H1 (cell line): ENCODE results near the gene ALAS1. TPM values are rescaled to one million over a fixed set of nuclear protein-coding genes. Genes with fewer than 3 reads are reported as not detected.

Source experiments
- BRCA1 ChIP-seq: IDR thresholded peaks from 2 replicates; pipeline ENCODE4 v1.6.1; 2012; ENCODE audit warnings: low read depth, low read length, improper control_type of control experiment
- CHD1 ChIP-seq: IDR thresholded peaks from 2 replicates; pipeline ENCODE4 v1.6.1; 2012; ENCODE audit warnings: low read depth, low read length, improper control_type of control experiment
- CTBP2 ChIP-seq: IDR thresholded peaks from 2 replicates; pipeline ENCODE4 v1.7.0; 2011; ENCODE audit warnings: borderline replicate concordance, mild to moderate bottlenecking, moderate library complexity, mixed read lengths, low read length; ENCODE audit not compliant: insufficient read depth, insufficient read length
- NANOG ChIP-seq: IDR thresholded peaks from 2 replicates; pipeline ENCODE4 v1.6.1; 2011; ENCODE audit warnings: low read length, low read depth, mild to moderate bottlenecking, inconsistent platforms; ENCODE audit not compliant: insufficient read depth, poor library complexity, severe bottlenecking
- SP2 ChIP-seq: IDR thresholded peaks from 2 replicates; pipeline ENCODE4 v1.6.1; 2012; ENCODE audit warnings: mild to moderate bottlenecking, low read length, inconsistent platforms
- USF2 ChIP-seq: IDR thresholded peaks from 2 replicates; pipeline ENCODE4 v1.6.1; 2011; ENCODE audit warnings: low read length, improper control_type of control experiment
- polyA plus RNA-seq, 7 experiments: library from polyadenylated mRNA; depleted of rRNA in 3 of 7; stranded (reverse) in 5 of 7; unstranded in 2 of 7; fragments of >200 nt in 5 of 7; fragments of 200-250 nt in 2 of 7; gene quantifications; 1 replicate in 5 of 7; 2 replicates in 1 of 7; 4 replicates in 1 of 7; pipeline versions ENCODE4 v1.2.1 to v1.2.3, GENCODE V29; 2011 to 2013; ENCODE audit warnings: missing spikeins in 2 of 7, mixed read lengths in 2 of 7
- total RNA-seq: library from RNA; stranded (reverse); fragmentation: NEBNext Ultra II Directional; extraction: Animal tissue kit (Norgen Biotek cat#: 25700); gene quantifications from 2 replicates; pipeline ENCODE4 v1.2.1, GENCODE V29; 2021

ALAS1 gene
- total and polyA plus RNA-seq, 2 of the 8 experiments (the other 6 are each of a cell fraction or from before 2014, with no cell fraction given), result 45.9 to 84.4 TPM

DNA sequence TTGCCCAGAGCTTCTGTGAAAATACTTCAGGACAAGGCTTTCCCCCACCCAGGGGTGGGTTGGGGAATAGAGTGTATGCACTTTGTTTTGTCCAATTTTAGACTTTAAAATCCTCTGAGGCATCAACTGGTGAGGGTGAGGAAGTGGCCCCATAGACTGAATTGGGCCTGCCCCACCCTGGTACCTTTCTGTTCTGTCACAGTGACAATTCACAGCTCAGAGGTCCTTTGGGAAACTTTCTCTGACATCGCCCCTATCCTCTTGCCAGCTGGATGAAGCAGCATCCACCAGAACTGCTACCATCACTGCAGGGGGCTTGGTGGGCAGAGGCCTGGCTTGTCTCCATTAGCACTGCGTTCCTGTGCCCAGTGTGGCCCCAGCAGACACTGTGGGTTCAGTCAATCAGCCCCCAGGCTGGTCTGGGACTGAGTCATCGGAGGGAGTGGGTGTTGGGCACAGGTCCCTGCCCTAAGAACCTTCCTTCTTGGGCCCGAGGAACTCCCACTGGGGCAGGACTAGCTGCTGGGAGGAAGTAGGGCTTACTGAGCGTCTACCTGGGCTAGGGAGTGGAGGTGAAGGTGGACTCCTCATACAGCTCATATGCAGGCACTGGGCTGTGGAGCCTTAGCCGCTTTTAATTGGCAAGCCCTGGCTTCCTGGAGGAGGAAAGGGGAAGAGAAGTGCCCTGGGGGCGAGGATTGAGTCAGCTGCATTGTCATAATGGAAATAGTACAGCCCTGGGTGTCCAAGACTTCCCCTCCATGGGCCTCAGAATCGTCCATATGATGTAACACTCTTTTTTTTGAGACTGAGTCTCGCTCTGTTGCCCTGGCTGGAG lies 46.0 kb downstream of the ALAS1 start (continued):
- TF ChIP-seq CTBP2, result no peak
- no peak for TF ChIP-seq SP2
- no peak for TF ChIP-seq CHD1
- TF ChIP-seq NANOG, result no peak
- no peak for TF ChIP-seq USF2
- no peak for TF ChIP-seq BRCA1
- TF ChIP-seq, all 59 proteins: peak for 0
